Ovary (tissue), 9 donors: Measurements from ENCODE around the gene MMS22L. TPM values are rescaled to one million over a fixed set of nuclear protein-coding genes. Genes with fewer than 3 reads are reported as not detected.

Experiments
- DNase-seq, 5 donors: peaks; one replicate each; pipeline ENCODE4 v3.0.0-alpha.2; 2019 to 2020
- H3K27ac ChIP-seq, 2 donors: fragments of 200-600 bp; one replicate each; pipeline versions ENCODE4 v1.5.1 to v1.8.0; 2019 to 2022
- H3K27me3 ChIP-seq: fragments of 200-600 bp; one replicate; pipeline ENCODE4 v1.8.0; 2022
- H3K36me3 ChIP-seq: fragments of 200-600 bp; sonication (generic); one replicate; pipeline ENCODE4 v1.5.1; 2019
- H3K4me1 ChIP-seq: one replicate; pipeline ENCODE4 v1.8.1; 2013; ENCODE audit warnings: mild to moderate bottlenecking, moderate library complexity; ENCODE audit not compliant: insufficient read depth
- H3K4me3 ChIP-seq: fragments of 200-600 bp; sonication (generic); one replicate; pipeline ENCODE4 v1.5.1; 2017
- H3K9me3 ChIP-seq, 2 donors: fragments of 200-600 bp in 1 of 2; sonication (generic) in 1 of 2; one replicate each; pipeline versions ENCODE4 v1.5.1 to v1.8.1; 2013 to 2019; ENCODE audit warnings: mild to moderate bottlenecking in 1 of 2, moderate library complexity in 1 of 2
- EP300 ChIP-seq: sonication (generic); formaldehyde crosslinking; IDR thresholded peaks from one replicate; pipeline ENCODE4 v1.6.1; 2017; ENCODE audit warnings: antibody characterized with exemption
- POLR2A ChIP-seq: fragments of 450-650 bp; IDR thresholded peaks from one replicate; pipeline ENCODE4 v1.6.1; 2017; ENCODE audit warnings: antibody characterized with exemption, mild to moderate bottlenecking, moderate library complexity
- WGBS, 3 donors: extraction: QIAGEN DNeasy Blood & Tissue Kit in 1 of 3; methylation state at CpG; one replicate each; pipeline versions ENCODE4 v1.1.5 to v1.1.7; 2013 to 2017; 5-methylcytosine and 5-hydroxymethylcytosine counted together
- intact Hi-C, 4 donors: fragments of 100-400 bp; cut with DNase I; formaldehyde crosslinking; loops; one replicate each; pipeline versions ENCODE4 v1.11.0 to v1.15.1; 2022 to 2023
- polyA plus RNA-seq, 2 donors: library from polyadenylated mRNA; stranded (reverse); fragments of 200-250 nt in 1 of 2; fragments of 350-450 nt in 1 of 2; fragmentation: Illumina TruSeq in 1 of 2; extraction: RNeasy Lipid Tissue Mini Kit (QIAGEN cat#74804) in 1 of 2; gene quantifications; one replicate each; pipeline ENCODE4 v1.2.3, GENCODE V29; 2013 to 2014
- total RNA-seq, 7 donors: library from RNA; depleted of rRNA in 2 of 7; stranded (reverse); fragments of >200 nt in 2 of 7; fragmentation: NEBNext Ultra II Directional in 3 of 7; extraction: Animal tissue kit (Norgen Biotek cat#: 25700) in 3 of 7; gene quantifications; one replicate each; pipeline versions ENCODE4 v1.1.0 to v1.2.4, GENCODE V29; 2016 to 2023
- TF ChIP-seq, protein P1 (sequence below), 3 donors: fragments of 450-650 bp in 2 of 3; fragments of 200-600 bp in 1 of 3; IDR thresholded peaks; one replicate each; pipeline versions ENCODE4 v1.5.1 to v1.8.0; 2016 to 2022; ENCODE audit warnings: antibody characterized with exemption in 3 of 3, mild to moderate bottlenecking in 1 of 3
- donor health status: DM: no; HTN: no; CAD: no; lungs with moderate emphysema.
- donor health status: DM: no; HTN: no; CAD: no.
- donor health status: Bipolar disorder and iron deficiency.
- donor health status: DM: yes; HTN: yes; CAD: no.
- donor health status: DM: no; HTN: no; CAD: no.
- donor health status: DM: yes; HTN: yes; CAD: no.

MMS22L gene
- total and polyA plus RNA-seq, 9 donors: 1.8 to 9.8 (median 6.7) TPM

DNA sequence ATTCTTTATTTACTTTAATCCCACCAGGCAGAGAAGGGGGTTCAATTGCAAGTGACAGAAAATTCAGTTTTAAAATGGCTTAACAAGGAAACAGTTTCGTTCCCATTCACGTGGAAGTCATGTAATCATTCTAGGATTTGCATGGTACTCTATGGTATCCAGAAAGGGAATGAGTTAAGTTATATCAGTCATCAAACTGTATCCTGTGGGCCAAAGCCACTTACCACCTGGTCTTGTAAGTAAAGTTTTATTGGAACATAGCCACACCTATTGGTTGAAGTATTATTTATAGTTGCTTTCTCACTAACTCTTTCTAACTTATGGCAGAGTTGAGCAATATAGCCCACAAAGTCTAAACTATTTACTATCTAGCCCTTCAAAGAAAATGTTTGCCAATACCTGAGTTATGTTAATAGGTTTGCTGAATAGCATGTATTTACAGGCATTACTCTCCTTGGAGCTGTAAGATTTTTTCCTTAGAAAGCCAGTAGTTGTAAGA lies 10.2 kb upstream of the MMS22L start:
- H3K4me3 ChIP-seq: no peak overlapping the region
- no peaks in the 10 kb centered on the region for H3K27me3 ChIP-seq
- H3K27ac ChIP-seq: no peak overlapping the region
- intact Hi-C loops: no loop called here
- DNase-seq: no peak
- H3K9me3 ChIP-seq: no peaks in the 10 kb centered on the region
- TF ChIP-seq POLR2A: no peak
- TF ChIP-seq EP300: no peak
- TF ChIP-seq, protein P1, sequence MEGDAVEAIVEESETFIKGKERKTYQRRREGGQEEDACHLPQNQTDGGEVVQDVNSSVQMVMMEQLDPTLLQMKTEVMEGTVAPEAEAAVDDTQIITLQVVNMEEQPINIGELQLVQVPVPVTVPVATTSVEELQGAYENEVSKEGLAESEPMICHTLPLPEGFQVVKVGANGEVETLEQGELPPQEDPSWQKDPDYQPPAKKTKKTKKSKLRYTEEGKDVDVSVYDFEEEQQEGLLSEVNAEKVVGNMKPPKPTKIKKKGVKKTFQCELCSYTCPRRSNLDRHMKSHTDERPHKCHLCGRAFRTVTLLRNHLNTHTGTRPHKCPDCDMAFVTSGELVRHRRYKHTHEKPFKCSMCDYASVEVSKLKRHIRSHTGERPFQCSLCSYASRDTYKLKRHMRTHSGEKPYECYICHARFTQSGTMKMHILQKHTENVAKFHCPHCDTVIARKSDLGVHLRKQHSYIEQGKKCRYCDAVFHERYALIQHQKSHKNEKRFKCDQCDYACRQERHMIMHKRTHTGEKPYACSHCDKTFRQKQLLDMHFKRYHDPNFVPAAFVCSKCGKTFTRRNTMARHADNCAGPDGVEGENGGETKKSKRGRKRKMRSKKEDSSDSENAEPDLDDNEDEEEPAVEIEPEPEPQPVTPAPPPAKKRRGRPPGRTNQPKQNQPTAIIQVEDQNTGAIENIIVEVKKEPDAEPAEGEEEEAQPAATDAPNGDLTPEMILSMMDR (IDR thresholded peaks at IDR 0.05): no peak
- H3K36me3 ChIP-seq: no peaks in the 10 kb centered on the region
- WGBS, 3 donors: 87 to 92% (median 90%) methylated on average over 2 of the region's 2 CpGs
- no peaks in the 10 kb centered on the region for H3K4me1 ChIP-seq

DNA sequence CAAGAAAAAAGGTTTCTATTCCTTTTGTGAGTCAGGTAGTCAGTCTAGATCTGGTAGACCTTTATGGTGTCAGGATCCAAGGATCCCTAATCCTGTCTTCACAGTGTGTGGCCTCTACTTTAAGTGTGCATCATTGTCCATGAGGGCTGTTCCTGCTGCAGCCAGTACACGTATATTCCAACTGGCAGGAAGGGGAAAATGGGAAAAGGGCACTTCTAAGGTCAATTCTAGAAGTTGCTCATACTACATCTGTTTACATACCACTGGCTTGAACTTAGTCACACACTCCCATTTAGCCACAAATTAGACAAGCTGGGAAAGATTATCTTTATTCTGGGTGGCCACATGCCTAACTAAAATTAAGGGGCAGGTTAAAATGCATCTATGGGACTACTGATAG lies 9.7 kb upstream of the MMS22L start:
- H3K36me3 ChIP-seq: no peaks in the 10 kb centered on the region
- H3K9me3 ChIP-seq: no peaks in the 10 kb centered on the region
- no peak overlapping the region for H3K27ac ChIP-seq
- WGBS, 3 donors: 16 to 26% (median 17%) methylated on average over 1 of the region's 1 CpG
- no peaks in the 10 kb centered on the region for H3K4me1 ChIP-seq
- H3K27me3 ChIP-seq: no peaks in the 10 kb centered on the region
- no peak for DNase-seq
- intact Hi-C loops: no loop called here
- H3K4me3 ChIP-seq: no peak overlapping the region
- no peak for TF ChIP-seq EP300
- no peak for TF ChIP-seq POLR2A
- TF ChIP-seq, protein P1 (IDR thresholded peaks at IDR 0.05): no peak

DNA sequence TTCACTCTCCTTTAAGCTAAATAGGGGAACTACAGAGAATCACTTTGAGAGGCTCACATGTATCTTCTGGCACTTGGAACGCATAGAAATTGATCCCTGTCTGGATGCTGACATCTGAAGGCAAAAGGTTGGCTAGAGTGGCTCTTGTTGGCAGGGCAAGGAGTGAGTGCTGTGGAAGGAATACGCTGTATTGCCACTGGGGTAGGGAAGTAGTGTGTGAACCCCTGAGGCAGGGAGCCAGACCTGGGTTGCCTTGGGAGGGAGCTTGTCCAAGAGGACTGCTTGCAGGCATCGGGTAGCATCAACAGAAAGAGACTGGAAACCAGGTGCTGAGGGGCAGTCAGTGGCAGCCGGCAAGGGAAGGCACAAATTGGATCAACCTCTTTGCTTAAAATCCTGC lies 8.9 kb upstream of the MMS22L start:
- H3K4me3 ChIP-seq: no peak overlapping the region
- H3K4me1 ChIP-seq: no peaks in the 10 kb centered on the region
- no peaks in the 10 kb centered on the region for H3K27me3 ChIP-seq
- no peaks in the 10 kb centered on the region for H3K36me3 ChIP-seq
- no peak overlapping the region for H3K27ac ChIP-seq
- no peaks in the 10 kb centered on the region for H3K9me3 ChIP-seq
- intact Hi-C loops: no loop called here
- no peak for DNase-seq
- 64 to 79% (median 77%) methylated on average over 4 of the region's 4 CpGs for WGBS, 3 donors
- TF ChIP-seq EP300: no peak
- TF ChIP-seq, protein P1 (IDR thresholded peaks at IDR 0.05): no peak
- no peak for TF ChIP-seq POLR2A

DNA sequence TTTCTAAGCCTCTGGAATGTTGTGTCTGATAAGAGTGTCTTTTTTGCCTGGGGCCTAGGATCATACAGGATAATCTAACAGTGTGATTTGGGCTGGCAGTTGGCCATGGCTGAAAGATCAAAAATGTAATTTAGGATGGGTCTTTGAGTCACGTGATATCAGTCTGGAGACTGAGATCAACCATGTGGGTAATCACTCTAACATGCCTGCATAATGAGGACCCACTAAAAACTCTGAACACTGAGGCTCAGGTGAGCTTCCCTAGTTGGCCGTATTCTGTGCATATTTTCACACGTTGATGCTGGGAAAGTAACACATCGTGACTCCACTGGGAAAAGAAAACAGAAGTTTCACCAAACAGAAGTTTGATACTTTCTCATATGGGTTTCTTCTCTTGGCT lies 6.3 kb upstream of the MMS22L start:
- no peak for DNase-seq
- TF ChIP-seq POLR2A: no peak
- TF ChIP-seq, protein P1 (IDR thresholded peaks at IDR 0.05): no peak
- 75 to 86% (median 86%) methylated on average over 4 of the region's 4 CpGs for WGBS, 3 donors
- H3K4me3 ChIP-seq: no peak overlapping the region
- H3K9me3 ChIP-seq: no peaks in the 10 kb centered on the region
- no peaks in the 10 kb centered on the region for H3K27me3 ChIP-seq
- H3K27ac ChIP-seq: no peak overlapping the region
- no peaks in the 10 kb centered on the region for H3K4me1 ChIP-seq
- intact Hi-C loops: no loop called here
- H3K36me3 ChIP-seq: no peaks in the 10 kb centered on the region

DNA sequence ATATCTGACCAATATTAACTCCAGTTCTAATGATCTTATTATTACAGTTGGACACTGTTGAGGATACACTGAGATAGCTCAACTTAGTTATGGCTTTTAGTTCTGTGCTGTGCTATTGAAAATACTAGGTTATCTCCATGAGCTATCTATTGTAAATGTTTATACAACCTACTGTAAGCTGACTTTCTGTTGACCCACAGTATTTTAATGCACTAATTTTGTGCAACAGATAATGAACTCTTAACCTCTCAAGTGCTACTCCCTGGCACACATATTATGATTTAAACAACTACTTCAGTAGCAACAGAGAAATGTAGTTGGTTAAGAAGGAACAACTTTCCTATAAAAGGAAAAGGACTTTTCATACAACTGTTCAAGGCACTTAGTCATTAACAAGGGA lies 5.2 kb upstream of the MMS22L start:
- intact Hi-C loops: no loop called here
- TF ChIP-seq, protein P1 (IDR thresholded peaks at IDR 0.05): no peak
- TF ChIP-seq EP300 (no peak), POLR2A (no peak)

More for the DNA sequence above, 5.2 kb upstream of the MMS22L start:
- no peaks in the 10 kb centered on the region for H3K36me3 ChIP-seq
- no peaks in the 10 kb centered on the region for H3K4me1 ChIP-seq
- H3K9me3 ChIP-seq: no peaks in the 10 kb centered on the region
- no peak overlapping the region for H3K27ac ChIP-seq
- H3K27me3 ChIP-seq: no peaks in the 10 kb centered on the region
- no peak overlapping the region for H3K4me3 ChIP-seq
- no peak for DNase-seq
